ENCODE data around the gene CEP164.

GRCh38 chr11:117418737-117419481 is 91.3 kb downstream of the CEP164 start:
- TF ChIP-seq CHD1 (IDR thresholded peaks at IDR 0.05; ENCODE audit: low read depth, low read length) = no peak
- TF ChIP-seq CTCF (IDR thresholded peaks at IDR 0.05 in 2 of 3, conservative IDR thresholded peaks at IDR 0.05 in 1 of 3; ENCODE audit: control insufficient read depth in 2 of 3, extremely low read depth in 1 of 3, insufficient read depth in 1 of 3, low read depth in 3 of 3, low read length in 3 of 3) = no peak
- no peak for TF ChIP-seq POLR2A (IDR thresholded peaks at IDR 0.05; ENCODE audit: low read depth, low read length)
- no peak for TF ChIP-seq TARDBP (IDR thresholded peaks at IDR 0.05; ENCODE audit: borderline replicate concordance)
- TF ChIP-seq NRF1 (conservative IDR thresholded peaks at IDR 0.05; ENCODE audit: low read depth, low read length) = no peak
- no peak for TF ChIP-seq ZSCAN29 (IDR thresholded peaks at IDR 0.05)

Data from GM12878 (cell line).